GM12878 (cell line): ENCODE results near the gene FGR.

Source experiments
- CTCF ChIP-seq, 3 experiments: IDR thresholded peaks in 2 of 3; conservative IDR thresholded peaks in 1 of 3; 2 replicates each; pipeline ENCODE4 v1.5.1; 2011; ENCODE audit warnings: low read depth in 3 of 3, low read length in 3 of 3, mild to moderate bottlenecking in 3 of 3, control low read depth in 2 of 3, moderate library complexity in 2 of 3, inconsistent platforms in 1 of 3, mixed read lengths in 1 of 3; ENCODE audit not compliant: control insufficient read depth in 2 of 3, insufficient read depth in 1 of 3; ENCODE audit errors: extremely low read depth in 1 of 3
- DPF2 ChIP-seq: fragments of 450-650 bp; IDR thresholded peaks from 2 replicates; pipeline ENCODE4 v1.6.1; 2017; ENCODE audit warnings: mild to moderate bottlenecking
- EZH2 ChIP-seq: IDR thresholded peaks from 2 replicates; pipeline ENCODE4 v1.6.1; 2012; ENCODE audit warnings: low read depth, mild to moderate bottlenecking, control low read depth, inconsistent platforms, low read length, borderline replicate concordance; ENCODE audit not compliant: control insufficient read depth
- GABPA ChIP-seq: IDR thresholded peaks from 2 replicates; pipeline ENCODE4 v1.6.1; 2014; ENCODE audit warnings: antibody characterized with exemption, low read depth, mild to moderate bottlenecking, inconsistent platforms
- KDM1A ChIP-seq: fragments of 200-600 bp; sonication (generic); IDR thresholded peaks from 2 replicates; pipeline ENCODE4 v1.6.1; 2016; ENCODE audit warnings: borderline replicate concordance
- MTA2 ChIP-seq: fragments of 450-650 bp; IDR thresholded peaks from 2 replicates; pipeline ENCODE4 v1.6.1; 2016; ENCODE audit warnings: low read depth, mild to moderate bottlenecking, moderate library complexity
- MTA3 ChIP-seq: IDR thresholded peaks from 2 replicates; pipeline ENCODE4 v1.6.1; 2012; ENCODE audit warnings: low read length, inconsistent platforms, borderline replicate concordance
- NR2C2 ChIP-seq: IDR thresholded peaks from 2 replicates; pipeline ENCODE4 v1.6.1; 2011; ENCODE audit warnings: borderline replicate concordance, low read depth; ENCODE audit not compliant: control insufficient read depth, insufficient read length
- REST ChIP-seq: IDR thresholded peaks from 2 replicates; pipeline ENCODE4 v1.6.1; 2012; ENCODE audit warnings: mild to moderate bottlenecking, low read depth, low read length
- TCF12 ChIP-seq: IDR thresholded peaks from 2 replicates; pipeline ENCODE4 v1.6.1; 2011; ENCODE audit warnings: low read depth, mild to moderate bottlenecking, low read length

GRCh38 chr1:27589841-27590426, 45.1 kb downstream of the FGR start:
- TF ChIP-seq GABPA, result no peak
- no peak for TF ChIP-seq MTA2
- TF ChIP-seq MTA3, result no peak
- TF ChIP-seq KDM1A, result no peak
- TF ChIP-seq DPF2, result no peak
- TF ChIP-seq EZH2, result no peak
- no peak for TF ChIP-seq REST
- no peak for TF ChIP-seq NR2C2
- no peak for TF ChIP-seq CTCF (IDR thresholded peaks at IDR 0.05 in 2 of 3, conservative IDR thresholded peaks at IDR 0.05 in 1 of 3; ENCODE audit: control insufficient read depth in 2 of 3, extremely low read depth in 1 of 3, insufficient read depth in 1 of 3, low read depth in 3 of 3, low read length in 3 of 3)
- TF ChIP-seq TCF12, result no peak
